ENCODE results near the gene SLC12A9. TPM values are rescaled to one million over a fixed set of nuclear protein-coding genes. Genes with fewer than 3 reads are reported as not detected.

SLC12A9 gene
- total and polyA plus RNA-seq, 2 experiments from 2014 or later, result 17.1 to 21.3 TPM

GRCh38 chr7:100874300-100874576 lies 21.7 kb downstream of the SLC12A9 start:
- Histone ChIP-seq H2AFZ (peak overlapping the region; percentile 47), H3K27ac (peak overlapping the region; percentile 97), H4K20me1 (ENCODE audit: insufficient read depth, poor library complexity, severe bottlenecking) (peaks cover 35% of the 10 kb centered on the region), H3K4me2 (peak overlapping the region; percentile 77), H3K9me3 (ENCODE audit: low read depth) (no peaks in the 10 kb centered on the region), H3K27me3 (no peaks in the 10 kb centered on the region), H3K4me3 (peak overlapping the region; percentile 16), H3K4me1 (ENCODE audit: insufficient read depth) (peaks cover 31% of the 10 kb centered on the region), H3K79me2 (peaks cover 48% of the 10 kb centered on the region), H3K9me2 (replicated peaks; ENCODE audit: insufficient read depth) (no peaks in the 10 kb centered on the region), H3K36me3 (replicated peaks; ENCODE audit: insufficient read depth, low read depth) (no peaks in the 10 kb centered on the region)
- WGBS (ENCODE audit: low lambda C conversion rate, missing lambda C conversion rate), result 68% methylated on average over 8 of the region's 8 CpGs
- DNase-seq (ENCODE audit: low spot score), result no peak
- TF ChIP-seq CTCF (IDR thresholded peaks at IDR 0.05; ENCODE audit: poor library complexity) (no peak), EZH2phosphoT487 (IDR thresholded peaks at IDR 0.05; ENCODE audit: low read depth, severe bottlenecking, unreplicated experiment) (no peak), EZH2 (IDR thresholded peaks at IDR 0.05; ENCODE audit: borderline replicate concordance) (no peak)

GRCh38 chr7:100874577-100875355 lies 22.3 kb downstream of the SLC12A9 start, which contains the start of gene SRRT:
TSS of gene SRRT (plus strand) at chr7:100875103. CDS start at chr7:100875591, 488 bp downstream.
- Histone ChIP-seq H3K9me2 (replicated peaks; ENCODE audit: insufficient read depth) (no peaks in the 10 kb centered on the region), H3K4me1 (ENCODE audit: insufficient read depth) (peaks cover 31% of the 10 kb centered on the region), H4K20me1 (ENCODE audit: insufficient read depth, poor library complexity, severe bottlenecking) (peaks cover 40% of the 10 kb centered on the region), H3K4me2 (peak within 1 kb of the TSS; percentile 96), H3K79me2 (peaks cover 52% of the 10 kb centered on the region), H3K27ac (peak within 1 kb of the TSS; percentile 97), H3K27me3 (no peaks in the 10 kb centered on the region), H3K36me3 (replicated peaks; ENCODE audit: insufficient read depth, low read depth) (no peaks in the 10 kb centered on the region), H3K4me3 (peak within 1 kb of the TSS; percentile 80), H2AFZ (peak within 1 kb of the TSS; percentile 54), H3K9me3 (ENCODE audit: low read depth) (no peaks in the 10 kb centered on the region)
- WGBS (ENCODE audit: low lambda C conversion rate, missing lambda C conversion rate), result 3% methylated on average over 79 of the region's 79 CpGs
- TF ChIP-seq EZH2 (IDR thresholded peaks at IDR 0.05; ENCODE audit: borderline replicate concordance) (no peak), CTCF (IDR thresholded peaks at IDR 0.05; ENCODE audit: poor library complexity) (no peak), EZH2phosphoT487 (IDR thresholded peaks at IDR 0.05; ENCODE audit: low read depth, severe bottlenecking, unreplicated experiment) (no peak)
- DNase-seq (ENCODE audit: low spot score), result peak; percentile 99

GRCh38 chr7:100875356-100875751 lies 22.8 kb downstream of the SLC12A9 start:
- Histone ChIP-seq H3K9me3 (ENCODE audit: low read depth) (no peaks in the 10 kb centered on the region), H3K27ac (peak overlapping the region; percentile 97), H3K9me2 (replicated peaks; ENCODE audit: insufficient read depth) (no peaks in the 10 kb centered on the region), H3K4me1 (ENCODE audit: insufficient read depth) (peaks cover 31% of the 10 kb centered on the region), H3K27me3 (no peaks in the 10 kb centered on the region), H3K4me3 (peak overlapping the region; percentile 80), H2AFZ (peak overlapping the region; percentile 54), H3K4me2 (peak overlapping the region; percentile 96), H4K20me1 (ENCODE audit: insufficient read depth, poor library complexity, severe bottlenecking) (peaks cover 46% of the 10 kb centered on the region), H3K79me2 (peaks cover 54% of the 10 kb centered on the region), H3K36me3 (replicated peaks; ENCODE audit: insufficient read depth, low read depth) (no peaks in the 10 kb centered on the region)
- WGBS (ENCODE audit: low lambda C conversion rate, missing lambda C conversion rate), result under 1% methylated on average over 17 of the region's 39 CpGs
- TF ChIP-seq EZH2 (IDR thresholded peaks at IDR 0.05; ENCODE audit: borderline replicate concordance), result no peak
- no peak for TF ChIP-seq EZH2phosphoT487 (IDR thresholded peaks at IDR 0.05; ENCODE audit: low read depth, severe bottlenecking, unreplicated experiment)
- no peak for TF ChIP-seq CTCF (IDR thresholded peaks at IDR 0.05; ENCODE audit: poor library complexity)
- DNase-seq (ENCODE audit: low spot score), result peak; percentile 60
